ENCODE data around the gene SLC15A2.

SLC15A2 gene

GRCh38 chr3:121974601-121975111 is 80.5 kb downstream of the SLC15A2 start:
- no peak overlapping the region for H3K27ac ChIP-seq
- TF ChIP-seq CTCF (IDR thresholded peaks at IDR 0.05) (no peak), ZFX (IDR thresholded peaks at IDR 0.05; ENCODE audit: borderline replicate concordance) (no peak)

- TF ChIP-seq CTCF (IDR thresholded peaks at IDR 0.05) (no peak), ZFX (IDR thresholded peaks at IDR 0.05; ENCODE audit: borderline replicate concordance) (no peak)
These were observed 81.6 kb downstream of the SLC15A2 start for GRCh38 chr3:121975702-121976302.

GRCh38 chr3:121976727-121977126 is 82.5 kb downstream of the SLC15A2 start:
- H3K27ac ChIP-seq, result no peak overlapping the region
- TF ChIP-seq CTCF (IDR thresholded peaks at IDR 0.05) (no peak), ZFX (IDR thresholded peaks at IDR 0.05; ENCODE audit: borderline replicate concordance) (no peak)

More at GRCh38 chr3:121975702-121976302, 81.6 kb downstream of the SLC15A2 start:
- no peak overlapping the region for H3K27ac ChIP-seq

- no peak overlapping the region for H3K27ac ChIP-seq
- no peak for TF ChIP-seq ZFX (IDR thresholded peaks at IDR 0.05; ENCODE audit: borderline replicate concordance)
- no peak for TF ChIP-seq CTCF (IDR thresholded peaks at IDR 0.05)
These were observed 85.0 kb downstream of the SLC15A2 start for GRCh38 chr3:121979246-121979645.

- no peak for TF ChIP-seq CTCF (IDR thresholded peaks at IDR 0.05)
- TF ChIP-seq ZFX (IDR thresholded peaks at IDR 0.05; ENCODE audit: borderline replicate concordance), result no peak
- no peak overlapping the region for H3K27ac ChIP-seq
These were observed 85.7 kb downstream of the SLC15A2 start for GRCh38 chr3:121979734-121980449.

- TF ChIP-seq ZFX (IDR thresholded peaks at IDR 0.05; ENCODE audit: borderline replicate concordance) (no peak), CTCF (IDR thresholded peaks at IDR 0.05) (no peak)
- H3K27ac ChIP-seq, result no peak overlapping the region
These were observed 86.2 kb downstream of the SLC15A2 start for GRCh38 chr3:121980450-121980796.

GRCh38 chr3:121981473-121981872 is 87.3 kb downstream of the SLC15A2 start:
- no peak overlapping the region for H3K27ac ChIP-seq
- TF ChIP-seq ZFX (IDR thresholded peaks at IDR 0.05; ENCODE audit: borderline replicate concordance) (no peak), CTCF (IDR thresholded peaks at IDR 0.05) (no peak)

All from 22Rv1 (cell line).